Calu3 (cell line): Measurements from ENCODE around the gene SDC3. TPM values are rescaled to one million over a fixed set of nuclear protein-coding genes. Genes with fewer than 3 reads are reported as not detected.

Experiments
- BruUV-seq: library from RNA; stranded (reverse); fragments of 400-500 nt; replicated peaks from 2 replicates; lab custom pipeline; 2021; lab: Mats Ljungman, UMichigan
- CTCF ChIA-PET: fragments of 300-600 bp; sonication (Branson Sonifier 250); formaldehyde crosslinking; loops from one replicate; lab custom pipeline; 2022; ENCODE audit warnings: antibody characterized with exemption; lab: Charles Lee
- DNase-seq: peaks from one replicate; pipeline ENCODE4 v3.0.0; 2022
- H3K27ac Mint-ChIP-seq: one replicate; pipeline ENCODE4 v1.8.0; 2022; ENCODE audit warnings: mixed read lengths; ENCODE audit not compliant: unreplicated experiment
- H3K27me3 Mint-ChIP-seq: one replicate; pipeline ENCODE4 v1.8.0; 2022; ENCODE audit warnings: mixed read lengths; ENCODE audit not compliant: unreplicated experiment
- H3K36me3 Mint-ChIP-seq: one replicate; pipeline ENCODE4 v1.8.0; 2022; ENCODE audit warnings: mild to moderate bottlenecking, moderate library complexity, mixed read lengths; ENCODE audit not compliant: insufficient read depth, unreplicated experiment
- H3K4me1 Mint-ChIP-seq: one replicate; pipeline ENCODE4 v1.8.0; 2022; ENCODE audit warnings: mild to moderate bottlenecking, low read depth, mixed read lengths; ENCODE audit not compliant: unreplicated experiment
- H3K4me3 Mint-ChIP-seq: one replicate; pipeline ENCODE4 v1.8.0; 2022; ENCODE audit warnings: mild to moderate bottlenecking, low read depth, moderate library complexity, mixed read lengths; ENCODE audit not compliant: unreplicated experiment
- H3K9me3 Mint-ChIP-seq: one replicate; pipeline ENCODE4 v1.8.0; 2022; ENCODE audit warnings: low read depth, mixed read lengths; ENCODE audit not compliant: unreplicated experiment
- intact Hi-C: fragments of 100-400 bp; cut with micrococcal nuclease; formaldehyde crosslinking; loops from one replicate; pipeline ENCODE4 v1.10.0; 2022; ENCODE audit not compliant: unreplicated experiment
- total RNA-seq: library from RNA; stranded (reverse); gene quantifications from 2 replicates; pipeline ENCODE4 v1.2.3, GENCODE V29; 2022
- TF ChIP-seq, protein P1 (sequence below): fragments of 200-600 bp; IDR thresholded peaks from one replicate; pipeline ENCODE4 v1.8.0; 2022; ENCODE audit warnings: antibody characterized with exemption; ENCODE audit not compliant: unreplicated experiment

The SDC3 gene
- total RNA-seq, 1 experiment from 2014 or later: 15.0 TPM

GRCh38 chr1:30890502-30891226, 17.9 kb downstream of the SDC3 start:
- CTCF ChIA-PET: no interaction called here
- Mint-ChIP-seq H3K4me1 (peaks cover 11% of the 10 kb centered on the region), H3K9me3 (no peaks in the 10 kb centered on the region), H3K4me3 (no peak overlapping the region), H3K27ac (no peak overlapping the region), H3K27me3 (no peaks in the 10 kb centered on the region), H3K36me3 (peaks cover 5% of the 10 kb centered on the region)
- BruUV-seq: no TSS peak
- intact Hi-C loops: no loop called here
- DNase-seq: no peak
- TF ChIP-seq, protein P1, sequence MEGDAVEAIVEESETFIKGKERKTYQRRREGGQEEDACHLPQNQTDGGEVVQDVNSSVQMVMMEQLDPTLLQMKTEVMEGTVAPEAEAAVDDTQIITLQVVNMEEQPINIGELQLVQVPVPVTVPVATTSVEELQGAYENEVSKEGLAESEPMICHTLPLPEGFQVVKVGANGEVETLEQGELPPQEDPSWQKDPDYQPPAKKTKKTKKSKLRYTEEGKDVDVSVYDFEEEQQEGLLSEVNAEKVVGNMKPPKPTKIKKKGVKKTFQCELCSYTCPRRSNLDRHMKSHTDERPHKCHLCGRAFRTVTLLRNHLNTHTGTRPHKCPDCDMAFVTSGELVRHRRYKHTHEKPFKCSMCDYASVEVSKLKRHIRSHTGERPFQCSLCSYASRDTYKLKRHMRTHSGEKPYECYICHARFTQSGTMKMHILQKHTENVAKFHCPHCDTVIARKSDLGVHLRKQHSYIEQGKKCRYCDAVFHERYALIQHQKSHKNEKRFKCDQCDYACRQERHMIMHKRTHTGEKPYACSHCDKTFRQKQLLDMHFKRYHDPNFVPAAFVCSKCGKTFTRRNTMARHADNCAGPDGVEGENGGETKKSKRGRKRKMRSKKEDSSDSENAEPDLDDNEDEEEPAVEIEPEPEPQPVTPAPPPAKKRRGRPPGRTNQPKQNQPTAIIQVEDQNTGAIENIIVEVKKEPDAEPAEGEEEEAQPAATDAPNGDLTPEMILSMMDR: no peak

DNA sequence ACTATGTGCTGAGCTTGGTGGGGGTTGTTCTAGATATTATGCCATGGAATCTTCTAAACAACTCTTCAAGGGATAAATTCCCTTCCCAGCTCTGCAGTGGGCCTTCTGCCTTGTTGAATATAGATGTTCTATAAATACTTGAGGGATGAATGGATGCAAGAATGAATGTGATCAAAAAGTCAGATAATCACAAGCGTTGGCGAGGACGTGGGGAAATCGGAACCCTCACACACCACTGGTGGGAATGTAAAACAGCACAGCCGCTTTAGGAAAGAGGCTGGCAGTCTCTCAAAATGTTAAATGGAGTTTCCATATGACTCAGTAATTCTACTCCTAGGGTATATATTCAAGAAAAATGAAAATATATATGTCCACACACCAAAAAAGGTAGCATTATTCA, 19.0 kb downstream of the SDC3 start:
- BruUV-seq: no TSS peak
- intact Hi-C loops: no loop called here
- H3K4me3 Mint-ChIP-seq: no peak overlapping the region
- no peaks in the 10 kb centered on the region for H3K9me3 Mint-ChIP-seq
- H3K27me3 Mint-ChIP-seq: no peaks in the 10 kb centered on the region
- CTCF ChIA-PET: no interaction called here
- TF ChIP-seq, protein P1: no peak
- H3K36me3 Mint-ChIP-seq: peaks cover 5% of the 10 kb centered on the region
- no peak for DNase-seq
- H3K4me1 Mint-ChIP-seq: peaks cover 11% of the 10 kb centered on the region
- no peak overlapping the region for H3K27ac Mint-ChIP-seq

DNA sequence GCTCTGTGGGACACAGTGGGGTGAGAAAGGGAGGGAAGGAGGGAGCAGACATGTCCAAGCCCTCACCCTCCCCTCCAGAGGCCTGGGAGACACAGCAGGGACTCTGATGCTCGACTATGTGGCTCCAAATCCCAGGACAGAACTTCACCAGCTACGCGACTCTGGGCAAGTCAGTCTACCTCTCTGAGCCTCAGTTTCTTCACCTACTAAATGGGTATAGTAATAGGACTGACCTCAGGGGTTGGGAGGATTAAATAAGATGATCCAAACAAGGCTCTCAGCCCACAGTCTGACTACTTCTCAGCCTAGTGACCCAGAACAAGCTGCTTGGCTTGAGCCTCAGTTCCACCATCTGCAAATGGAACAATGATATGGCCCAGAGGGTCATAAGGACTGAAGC, 19.6 kb downstream of the SDC3 start:
- H3K9me3 Mint-ChIP-seq: no peaks in the 10 kb centered on the region
- H3K4me3 Mint-ChIP-seq: no peak overlapping the region
- CTCF ChIA-PET: no interaction called here
- peaks cover 5% of the 10 kb centered on the region for H3K36me3 Mint-ChIP-seq
- no peak overlapping the region for H3K27ac Mint-ChIP-seq
- DNase-seq: no peak
- H3K4me1 Mint-ChIP-seq: peaks cover 11% of the 10 kb centered on the region
- intact Hi-C loops: no loop called here
- BruUV-seq: no TSS peak
- TF ChIP-seq, protein P1: no peak
- no peaks in the 10 kb centered on the region for H3K27me3 Mint-ChIP-seq

DNA sequence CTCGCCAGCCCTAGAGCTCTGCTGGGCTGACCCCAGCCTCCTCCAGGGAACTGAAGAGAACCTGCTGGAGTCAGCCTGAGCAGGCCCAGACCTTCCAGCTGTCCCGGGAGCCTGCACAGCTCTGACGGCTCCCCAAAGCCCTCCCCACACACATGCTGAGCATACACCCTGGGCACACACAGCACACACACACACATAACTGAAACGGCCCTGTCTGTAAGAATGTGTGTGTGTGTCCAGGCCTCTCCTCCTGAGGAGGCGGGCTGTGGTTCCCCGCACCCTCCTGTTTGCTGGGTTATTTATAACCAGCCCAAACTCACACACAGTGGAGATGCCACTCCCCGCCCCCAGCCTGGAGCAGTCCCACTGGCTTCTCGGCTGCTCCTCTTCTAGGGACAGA, 20.2 kb downstream of the SDC3 start:
- Mint-ChIP-seq H3K4me3 (no peak overlapping the region), H3K27me3 (no peaks in the 10 kb centered on the region), H3K36me3 (peaks cover 5% of the 10 kb centered on the region), H3K9me3 (no peaks in the 10 kb centered on the region), H3K4me1 (peaks cover 11% of the 10 kb centered on the region), H3K27ac (no peak overlapping the region)
- no peak for DNase-seq
- TF ChIP-seq, protein P1: no peak
- CTCF ChIA-PET: no interaction called here
- intact Hi-C loops: no loop called here
- BruUV-seq: no TSS peak
